RKO (cell line): ENCODE results near the gene R3HDM2.

Experiments
- DNase-seq: peaks from one replicate; pipeline ENCODE4 v3.0.0-alpha.2; 2016; ENCODE audit warnings: low spot score

Gene R3HDM2

DNA sequence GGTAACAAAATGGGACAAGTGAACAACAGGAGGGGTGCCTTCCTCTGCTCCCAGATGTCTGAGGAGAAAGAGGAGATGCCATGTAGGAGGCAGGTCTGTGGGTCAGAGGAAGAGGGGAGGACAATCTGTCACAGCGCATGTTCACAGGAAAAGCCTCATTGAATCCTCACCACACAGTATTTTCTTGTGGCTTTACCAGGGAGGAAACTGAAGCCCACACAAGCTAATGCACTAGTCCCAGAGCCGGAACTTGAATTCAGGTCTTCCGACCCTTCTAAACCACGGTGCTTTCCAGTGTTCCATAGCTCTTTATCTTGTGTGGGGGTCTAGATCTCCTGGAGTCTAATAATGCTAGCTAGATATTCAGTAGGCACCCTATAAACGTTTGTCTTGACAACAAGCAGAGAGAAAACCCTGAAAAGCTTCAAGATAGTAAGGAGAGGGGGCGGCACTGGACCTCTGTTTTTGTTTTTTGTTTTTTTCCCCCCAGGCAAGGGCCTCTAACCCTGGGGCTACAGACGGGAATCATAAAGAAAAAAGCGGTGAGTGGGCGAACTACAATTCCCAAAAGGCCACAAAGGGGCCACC lies 201.7 kb downstream of the R3HDM2 start:
- DNase-seq: peak; percentile 41

DNA sequence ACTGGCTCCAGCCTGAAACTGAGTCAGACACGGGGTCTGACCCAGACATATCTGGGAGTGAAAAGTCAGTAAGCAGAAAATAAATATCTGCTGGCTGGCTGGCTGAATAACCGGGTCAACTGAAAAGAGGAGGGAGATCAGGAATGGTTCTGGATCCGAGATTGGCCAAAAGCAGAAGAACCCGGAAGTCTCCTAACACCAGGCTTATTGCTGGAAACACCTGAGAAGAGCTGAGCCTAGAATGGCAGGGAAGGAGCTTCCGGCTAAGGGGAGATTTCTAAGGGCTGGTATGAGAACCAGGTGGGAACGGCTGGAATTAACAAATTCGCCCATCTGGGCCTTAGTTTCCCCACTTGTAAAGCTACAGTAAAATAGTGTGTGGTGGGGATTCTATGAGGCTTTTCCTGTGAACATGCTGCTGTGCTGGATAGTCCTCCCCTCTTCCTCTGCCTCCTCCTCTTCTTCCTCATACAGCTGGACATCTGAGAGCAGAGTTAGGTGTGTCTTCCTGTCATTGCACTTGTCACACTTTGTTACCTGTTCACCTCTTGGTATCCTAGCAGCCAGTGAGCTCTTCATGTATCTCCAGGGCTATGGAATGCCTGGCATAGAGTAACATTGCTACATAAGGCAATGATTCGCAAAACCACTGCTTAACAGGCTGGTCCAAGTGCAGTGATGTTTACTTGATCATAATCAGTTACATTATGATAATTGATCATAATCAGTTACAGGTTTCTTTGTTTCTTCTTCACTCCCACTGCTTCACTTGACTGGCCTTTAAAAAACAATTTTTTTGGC lies 203.3 kb downstream of the R3HDM2 start:
- DNase-seq: no peak

DNA sequence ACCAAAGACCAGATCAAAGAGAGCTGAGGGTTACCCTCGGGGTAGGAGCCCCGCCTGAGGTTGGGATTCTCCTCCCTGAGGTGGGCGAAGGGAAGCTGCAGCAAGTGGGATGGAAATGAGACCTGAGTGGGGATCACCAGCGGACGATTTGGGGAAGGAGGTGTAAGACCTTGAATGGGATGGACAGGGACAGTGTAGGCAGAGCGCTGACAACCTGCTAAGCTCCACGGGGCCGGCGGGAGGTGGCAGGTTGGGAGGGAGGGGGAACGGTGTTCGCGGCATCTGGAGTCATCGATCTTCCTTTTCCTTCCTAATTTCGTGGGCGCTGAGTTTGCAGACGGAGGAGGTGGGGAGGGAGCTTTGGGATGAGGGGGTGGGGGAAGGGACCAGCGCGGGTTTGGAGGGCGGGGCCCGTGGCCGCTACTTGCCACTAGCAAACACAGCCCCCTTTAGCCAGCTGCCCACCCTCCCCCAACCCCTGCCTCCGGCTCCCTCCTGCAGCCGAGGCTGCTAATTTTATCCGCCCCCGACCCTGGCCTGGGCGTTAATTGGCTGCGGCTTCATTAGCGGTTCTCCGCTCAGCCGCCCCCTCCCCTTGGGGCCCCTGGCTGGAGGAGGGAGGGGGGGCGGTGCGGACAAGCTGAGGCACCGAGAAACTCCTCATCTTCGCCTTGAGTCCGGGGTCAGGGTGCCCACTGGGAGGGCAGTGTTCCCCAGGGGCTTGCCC lies 204.1 kb downstream of the R3HDM2 start:
- DNase-seq: no peak

DNA sequence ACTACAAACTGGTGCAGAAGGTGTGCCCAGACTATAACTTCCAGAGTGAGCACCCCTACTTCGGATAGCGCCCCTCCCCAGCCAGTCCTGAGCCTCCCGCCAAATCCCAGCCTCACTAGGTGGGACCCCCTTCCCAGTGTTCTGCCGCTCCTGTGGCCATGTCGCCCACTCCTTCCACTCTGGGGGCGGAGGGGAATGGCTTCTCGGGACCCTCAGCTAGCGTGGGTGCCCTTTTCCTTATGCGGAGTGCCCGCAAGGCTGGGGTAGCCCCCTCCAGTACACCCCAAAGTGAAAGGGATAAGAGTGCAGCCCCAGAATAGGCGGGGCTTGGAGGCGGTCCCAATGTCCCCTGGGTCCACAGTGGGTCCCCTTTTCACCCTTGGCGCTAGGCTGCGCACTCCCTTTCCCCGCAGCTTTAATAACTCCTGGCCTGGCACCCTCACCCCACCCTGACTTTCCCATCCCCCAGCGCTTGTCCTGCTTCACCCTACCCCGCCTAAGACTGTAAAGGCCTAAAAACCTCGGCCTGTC lies 205.1 kb downstream of the R3HDM2 start:
- DNase-seq: no peak

DNA sequence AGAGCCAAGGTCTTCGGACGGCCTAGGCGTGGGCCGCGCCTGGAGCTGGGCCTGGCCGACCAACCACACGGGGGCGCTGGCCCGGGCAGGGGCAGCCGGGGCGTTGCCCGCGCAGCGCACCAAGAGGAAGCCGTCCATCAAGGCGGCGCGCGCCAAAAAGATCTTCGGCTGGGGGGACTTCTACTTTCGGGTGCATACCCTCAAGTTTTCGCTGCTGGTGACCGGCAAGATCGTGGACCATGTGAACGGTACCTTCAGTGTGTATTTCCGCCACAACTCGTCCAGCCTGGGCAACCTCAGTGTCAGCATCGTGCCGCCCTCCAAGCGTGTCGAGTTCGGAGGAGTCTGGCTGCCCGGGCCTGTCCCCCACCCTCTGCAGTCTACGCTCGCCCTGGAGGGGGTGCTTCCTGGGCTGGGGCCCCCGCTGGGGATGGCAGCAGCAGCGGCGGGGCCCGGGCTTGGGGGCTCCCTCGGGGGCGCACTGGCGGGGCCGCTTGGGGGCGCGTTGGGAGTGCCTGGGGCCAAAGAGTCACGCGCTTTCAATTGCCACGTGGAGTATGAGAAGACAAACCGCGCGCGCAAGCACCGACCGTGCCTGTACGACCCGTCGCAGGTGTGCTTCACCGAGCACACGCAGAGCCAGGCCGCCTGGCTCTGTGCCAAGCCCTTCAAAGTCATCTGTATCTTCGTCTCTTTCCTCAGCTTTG lies 205.7 kb downstream of the R3HDM2 start:
- DNase-seq: no peak

DNA sequence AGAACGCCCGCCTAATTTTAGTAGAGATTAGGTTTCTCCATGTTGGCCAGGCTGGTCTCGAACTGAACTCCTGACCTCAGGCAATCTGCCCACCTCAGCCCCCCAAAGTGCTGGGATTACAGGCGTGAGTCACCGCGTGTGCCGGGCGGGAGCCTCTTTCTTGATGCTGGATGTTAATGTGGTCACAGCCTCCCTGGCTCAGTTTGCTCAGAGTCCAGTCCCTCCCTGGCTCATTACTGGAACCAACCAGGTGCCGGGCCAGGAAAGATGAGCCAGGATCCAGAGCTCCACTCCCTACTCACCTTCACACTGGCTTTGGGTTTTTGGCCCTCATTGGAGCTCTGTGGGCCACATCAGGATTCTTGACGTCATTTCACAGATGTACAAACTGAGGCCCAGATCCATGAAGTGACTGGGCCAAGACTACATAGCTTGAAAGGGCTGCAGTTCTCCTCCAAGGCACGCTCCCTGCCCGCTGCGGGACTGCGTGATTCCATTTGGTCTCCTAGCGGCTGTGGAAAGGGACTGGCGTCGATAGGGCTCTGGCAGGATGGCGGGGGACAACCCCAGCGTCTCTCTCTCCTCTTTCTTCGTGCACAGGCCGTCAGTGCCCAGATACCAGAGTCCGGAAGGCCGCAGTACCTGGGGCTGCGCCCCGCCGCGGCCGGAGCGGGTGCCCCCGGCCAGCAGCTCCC lies 206.4 kb downstream of the R3HDM2 start:
- no peak for DNase-seq

DNA sequence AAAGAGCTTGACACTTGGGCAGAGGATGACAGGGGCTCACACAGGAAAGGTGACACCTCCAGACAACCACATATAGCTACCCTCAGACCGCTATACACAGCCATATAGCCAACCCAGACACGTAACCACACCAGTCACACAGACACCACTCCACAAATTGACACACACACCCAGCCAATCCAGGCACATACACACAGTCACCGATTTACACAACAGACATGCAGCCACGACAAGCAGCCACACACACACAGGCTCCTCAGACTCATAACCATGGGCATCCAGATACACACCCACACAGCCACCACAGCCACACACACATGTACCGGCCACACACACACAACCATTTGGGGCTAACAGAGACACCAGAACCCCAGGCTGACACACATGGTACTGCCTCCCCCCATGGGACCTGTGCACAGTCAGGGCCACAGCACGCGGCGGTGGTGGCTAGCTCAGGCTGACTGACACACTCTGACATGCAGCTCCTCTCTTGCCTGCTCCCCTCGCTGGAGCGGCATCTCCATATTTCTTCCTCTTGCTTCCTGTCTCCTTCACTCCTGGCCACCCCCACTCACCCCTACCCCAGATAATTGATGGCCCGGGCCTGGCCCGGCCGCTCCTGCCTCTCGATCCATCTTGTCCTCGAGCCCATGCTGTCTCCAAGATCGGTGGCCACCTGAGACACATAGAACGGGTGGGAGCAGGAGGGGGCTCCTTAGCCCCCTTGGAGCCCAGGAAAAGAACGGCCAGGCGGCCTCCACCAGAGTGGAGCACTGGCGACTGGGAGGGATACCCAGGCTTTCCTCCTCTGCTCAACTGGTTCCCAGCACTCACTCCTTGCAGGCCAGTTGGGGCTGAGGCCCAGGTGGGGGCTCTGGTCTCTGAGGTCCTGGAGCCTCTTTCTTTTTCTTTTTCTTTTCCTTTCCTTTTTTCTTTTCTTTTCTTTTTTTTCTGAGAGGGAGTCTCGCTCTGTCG lies 207.4 kb downstream of the R3HDM2 start:
- DNase-seq: no peak

DNA sequence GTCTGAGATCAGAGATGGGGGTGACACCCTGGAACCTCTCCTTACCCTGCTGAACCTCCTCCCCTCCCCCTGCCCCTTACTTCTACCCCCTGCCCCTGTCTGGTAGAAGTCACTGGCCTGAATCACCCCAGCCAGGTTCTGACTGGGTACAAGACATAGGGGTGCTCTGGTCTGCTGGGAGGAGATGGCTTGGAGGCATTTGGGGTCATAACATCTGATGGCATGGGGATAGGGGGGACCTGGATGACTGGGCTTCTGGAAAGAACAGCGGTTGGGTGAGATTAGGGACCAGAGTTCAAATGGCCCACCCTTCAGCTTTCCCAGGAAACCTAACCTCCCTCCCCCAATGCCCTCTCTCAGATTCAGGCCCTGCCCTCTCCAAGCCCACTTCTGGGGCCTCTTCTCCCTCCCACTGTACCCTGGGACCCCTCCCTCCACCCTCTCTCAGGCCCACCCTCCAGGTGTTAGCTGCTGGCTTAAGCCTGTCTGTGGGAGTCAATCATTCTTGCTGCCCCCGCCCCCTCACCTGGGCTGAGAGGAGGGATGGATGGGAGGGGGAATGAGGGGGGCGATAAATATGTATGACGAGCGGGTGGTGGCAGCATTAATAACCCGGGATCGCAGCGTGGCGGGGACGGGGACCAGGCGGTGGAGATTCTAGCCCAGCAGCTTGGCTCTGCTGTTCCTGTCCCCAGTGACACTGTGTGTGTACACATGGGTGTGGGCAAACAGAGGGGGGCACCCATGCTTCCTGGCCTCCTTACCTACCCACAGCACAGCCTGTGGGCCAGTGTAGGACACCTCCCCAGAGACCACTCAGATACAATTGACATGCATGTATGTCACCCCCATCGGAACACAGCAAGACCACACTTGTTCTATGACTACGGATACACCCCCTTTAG lies 208.3 kb downstream of the R3HDM2 start:
- no peak for DNase-seq

DNA sequence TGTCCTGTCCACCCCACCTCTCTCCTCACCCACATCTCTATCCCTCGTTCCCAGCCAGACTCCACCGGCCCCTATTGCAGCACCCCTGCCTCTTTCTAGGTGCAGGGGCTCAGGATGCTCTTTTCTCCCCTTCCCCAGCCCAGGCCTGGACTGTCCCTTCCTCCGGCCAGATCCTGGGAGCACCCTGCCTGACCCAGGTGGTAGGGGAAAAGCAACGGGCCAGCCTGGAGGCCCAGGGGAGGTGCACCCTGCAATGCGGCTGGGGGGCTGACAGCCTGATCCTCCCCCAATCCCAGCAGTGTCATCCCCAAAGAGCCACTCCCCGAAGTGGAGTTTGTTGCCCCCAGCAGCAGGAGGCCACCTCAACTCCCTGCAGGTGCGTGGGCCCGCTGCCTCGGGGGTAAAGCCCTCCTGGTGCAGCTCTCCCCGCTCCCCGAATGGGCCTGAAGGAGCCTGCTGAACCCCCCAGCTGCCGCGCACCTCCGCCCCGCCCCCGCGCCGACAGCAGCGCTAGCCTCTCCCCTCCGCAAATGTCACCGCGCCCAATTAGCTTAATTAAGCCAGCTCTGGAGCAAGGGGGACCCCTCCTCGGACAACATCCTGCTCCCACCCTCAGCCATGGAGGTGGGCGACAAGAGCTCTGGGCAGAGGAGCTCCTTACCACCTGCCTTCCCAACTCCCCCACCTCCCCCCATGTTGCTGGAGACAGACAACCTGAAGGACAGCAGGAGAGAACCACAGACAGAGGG lies 209.5 kb downstream of the R3HDM2 start:
- DNase-seq: no peak

DNA sequence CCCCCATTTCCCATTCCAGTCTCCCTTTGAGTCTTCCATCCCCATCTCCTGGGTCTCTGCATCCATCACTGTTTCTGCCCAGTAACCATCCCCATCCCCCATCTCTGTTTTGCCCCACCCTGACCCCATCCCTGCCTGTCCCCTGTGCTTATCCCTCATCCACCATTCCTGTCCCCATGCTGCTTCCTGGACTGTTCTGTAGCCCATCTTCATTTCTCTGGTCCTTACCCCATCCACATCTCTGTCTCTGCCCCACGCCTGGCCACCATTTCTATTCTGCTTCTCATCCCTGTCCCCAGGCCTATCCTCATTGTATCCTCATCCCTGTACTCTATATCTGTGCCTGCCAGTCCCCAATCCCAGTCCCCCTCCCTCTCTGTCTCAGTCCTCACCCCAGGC lies 210.1 kb downstream of the R3HDM2 start:
- no peak for DNase-seq

DNA sequence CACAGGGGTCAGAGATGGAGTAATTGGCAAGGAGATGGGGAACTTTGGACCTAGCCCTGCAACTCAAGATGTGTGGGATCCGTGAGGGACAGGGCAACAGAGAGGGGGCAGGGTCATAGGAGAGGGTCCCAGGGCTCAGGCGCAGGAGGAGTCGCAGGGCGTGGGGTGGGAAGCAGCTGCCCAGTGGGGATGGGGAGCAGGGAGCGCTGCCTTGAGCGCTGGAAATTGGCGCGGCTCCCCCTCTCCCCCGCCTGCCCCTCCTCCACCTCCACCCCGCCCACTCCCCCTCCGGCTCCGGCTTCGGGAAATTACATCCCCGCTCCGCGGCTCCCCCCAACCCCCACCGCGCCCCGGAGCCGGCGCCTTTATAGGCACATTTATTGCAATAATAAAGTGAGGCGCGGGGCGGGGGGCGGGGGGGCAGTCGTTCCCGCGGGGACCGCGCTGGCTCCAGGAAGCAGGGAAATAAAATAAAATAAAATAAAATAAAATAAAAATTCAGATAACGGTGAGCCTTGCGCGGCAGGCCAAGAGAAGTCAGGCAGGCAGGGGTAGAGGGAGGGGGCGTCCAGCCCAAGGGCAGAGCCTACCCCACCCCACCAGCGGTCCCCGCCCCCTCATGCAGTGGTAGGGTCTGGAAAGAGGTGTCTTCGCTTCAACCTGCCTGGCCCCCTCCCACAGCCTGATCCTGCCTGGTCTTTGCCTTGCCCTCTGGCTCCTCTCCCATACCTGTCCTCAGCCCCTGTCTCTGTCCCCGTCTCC lies 210.7 kb downstream of the R3HDM2 start:
- DNase-seq: no peak

DNA sequence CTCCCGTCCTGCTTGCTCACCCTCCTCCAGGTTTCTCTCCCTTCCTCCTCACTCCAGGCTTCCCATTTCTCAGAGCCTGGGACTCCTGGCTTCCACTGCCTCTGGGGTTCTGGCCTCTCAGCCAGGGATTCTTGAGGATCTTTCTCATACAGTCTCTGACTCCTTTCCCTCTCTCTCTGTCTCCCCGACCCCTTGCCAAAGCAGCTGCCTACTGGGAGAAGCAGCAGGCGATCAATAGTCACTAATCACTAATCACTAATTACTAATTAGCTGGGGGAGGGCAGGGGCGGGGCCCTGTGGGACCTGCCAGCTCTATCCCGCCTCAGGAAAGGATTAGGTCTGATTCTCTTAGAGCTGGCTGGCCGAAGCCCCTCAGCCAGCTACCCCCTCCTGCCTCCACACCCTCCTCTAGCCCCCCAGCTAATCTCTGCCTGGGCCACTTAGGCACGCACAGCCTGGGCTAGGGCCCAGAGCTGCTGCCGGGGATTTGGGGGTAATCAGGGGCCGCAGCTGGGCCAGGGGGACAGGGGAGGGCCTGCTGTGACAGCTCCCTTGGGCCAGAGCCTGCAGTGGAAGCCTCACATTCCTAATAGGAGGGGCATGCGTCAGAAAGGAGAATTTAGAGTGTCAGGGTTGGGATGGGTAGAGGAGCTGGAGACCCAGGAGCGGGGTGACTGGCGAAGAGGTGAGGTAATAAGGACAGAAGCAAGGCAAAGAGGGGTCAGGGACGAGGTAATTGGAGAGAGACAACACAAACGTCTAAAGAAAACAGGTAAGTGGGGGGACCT lies 211.4 kb downstream of the R3HDM2 start:
- DNase-seq: no peak

DNA sequence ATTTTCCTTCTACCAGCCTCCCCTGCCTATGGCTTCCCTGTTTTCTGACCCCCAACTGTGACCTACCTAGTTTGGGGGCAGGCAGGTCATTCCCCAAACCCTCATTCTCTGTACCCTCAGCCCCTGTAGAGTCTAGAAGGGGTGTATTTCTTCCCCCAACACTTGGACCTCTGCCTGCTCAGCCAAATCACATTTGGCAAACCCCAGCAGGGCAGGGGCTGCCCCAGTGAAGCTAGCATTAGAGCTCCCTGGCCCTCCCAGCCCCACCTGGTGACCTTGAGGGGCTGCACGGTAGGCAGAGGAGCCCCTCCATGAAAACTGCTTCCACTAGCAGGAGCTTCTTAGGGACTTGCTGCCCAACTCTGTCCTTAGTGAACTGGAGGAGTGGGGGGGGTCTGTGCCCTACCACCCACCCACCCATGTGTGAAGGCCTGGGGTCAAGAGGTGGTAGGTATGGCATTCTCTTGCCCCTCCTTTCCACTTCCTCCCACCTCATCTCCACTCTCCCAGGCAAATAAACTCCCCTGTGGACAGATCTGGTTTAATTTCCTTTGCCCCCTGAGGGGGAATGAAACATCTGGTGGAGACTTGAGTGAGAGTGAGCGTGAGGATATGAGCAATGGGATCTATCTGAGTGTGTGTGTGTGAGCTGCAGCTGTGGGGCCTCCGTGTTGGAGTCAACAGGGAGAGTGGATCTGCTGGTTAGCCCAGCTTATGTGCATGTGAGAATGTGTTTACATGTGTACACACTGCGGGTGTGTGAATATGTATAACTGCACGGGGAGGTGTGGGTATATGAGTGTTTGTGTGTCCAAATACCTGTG lies 212.6 kb downstream of the R3HDM2 start:
- DNase-seq: peak; percentile 62

DNA sequence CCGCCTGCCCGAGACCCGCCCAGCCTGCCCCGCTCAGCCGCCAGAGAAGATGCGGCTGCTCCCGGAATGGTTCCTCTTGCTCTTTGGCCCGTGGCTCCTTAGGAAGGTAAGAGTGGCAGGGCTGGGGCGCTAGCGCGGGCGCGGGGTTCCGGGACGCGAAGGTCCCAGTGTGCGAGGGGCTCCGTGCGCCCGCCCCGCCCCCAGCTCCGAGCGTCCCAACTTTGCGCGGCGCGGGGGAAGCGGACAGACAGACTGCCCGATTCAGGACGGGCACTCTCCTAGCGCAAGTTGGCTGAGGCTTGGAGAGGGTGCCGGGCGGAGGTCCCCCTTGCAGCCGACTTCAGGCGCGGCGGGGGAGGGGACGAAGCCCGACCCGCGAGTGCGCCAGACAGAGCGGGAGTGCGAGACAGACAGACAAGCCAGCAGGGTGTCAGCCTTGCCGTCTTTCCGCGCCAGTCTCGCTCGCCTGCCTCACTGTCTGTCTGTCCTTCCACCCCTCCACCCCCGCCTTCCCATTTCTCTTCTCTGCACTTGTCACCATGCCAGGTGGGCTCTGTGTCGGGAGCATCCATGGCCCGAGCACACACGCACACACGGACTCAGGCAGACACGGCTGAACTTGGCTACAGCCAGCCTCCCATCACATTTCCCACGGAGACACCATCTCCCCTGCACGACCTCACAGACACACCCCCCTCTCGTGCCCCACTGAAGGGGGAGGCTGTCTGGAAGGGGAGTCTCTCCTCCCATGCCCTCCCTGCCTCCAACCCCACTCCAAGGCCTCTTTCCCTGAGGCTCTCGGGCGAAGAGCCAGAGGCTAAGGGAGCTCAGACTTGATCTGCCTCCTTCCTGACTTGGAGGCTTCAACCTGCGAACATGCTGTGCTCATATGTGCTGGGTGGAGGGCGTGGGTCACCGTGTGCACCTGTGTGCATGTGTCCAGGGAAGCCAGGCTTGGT lies 213.6 kb downstream of the R3HDM2 start:
- DNase-seq: peak; percentile 39
